GDM1 (cell line): ENCODE data around the gene CCNF.

Experiments used
- DNase-seq: peaks from one replicate; lab custom pipeline; 2025; lab: John Stamatoyannopoulos, UW

The CCNF gene

DNA sequence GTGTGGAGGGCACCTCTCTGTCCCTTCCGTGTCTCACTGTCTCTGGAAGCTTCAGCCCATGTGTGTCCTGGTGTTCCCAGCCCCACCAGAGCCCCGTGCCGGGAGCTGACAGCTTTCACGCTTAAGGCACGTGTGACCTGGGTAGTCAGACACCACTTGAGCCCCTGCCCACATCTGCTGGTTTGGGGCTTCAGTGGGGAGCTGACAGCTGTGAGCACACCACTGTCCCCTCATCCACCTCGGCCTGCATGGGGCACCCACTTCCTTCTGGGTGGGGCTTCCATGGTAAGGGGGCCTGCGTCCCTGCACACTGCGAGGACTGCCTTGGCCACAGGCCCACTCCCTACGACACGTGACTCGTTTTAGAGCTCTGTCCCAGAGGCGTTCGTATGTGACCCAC lies 28.0 kb downstream of the CCNF start:
- DNase-seq, result no peak

DNA sequence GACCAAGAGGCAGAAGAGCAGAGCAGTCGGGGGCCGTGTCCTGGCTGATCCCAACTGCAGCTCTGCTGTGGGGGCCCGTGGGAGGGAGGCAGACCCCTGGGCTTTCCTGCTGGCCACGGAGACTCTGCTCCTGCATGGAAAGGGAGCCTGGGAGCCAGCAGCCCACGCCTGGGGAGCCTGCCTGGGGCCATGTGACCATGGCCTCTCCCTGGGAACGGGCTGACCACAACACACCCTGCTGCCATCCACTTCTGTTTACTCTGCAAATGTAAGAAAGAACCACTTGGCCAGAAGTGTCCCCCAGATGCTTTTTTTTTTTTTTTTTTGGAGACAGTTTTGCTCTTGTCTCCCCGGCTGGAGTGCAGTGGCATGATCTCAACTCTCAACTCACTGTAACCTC lies 28.7 kb downstream of the CCNF start:
- no peak for DNase-seq

DNA sequence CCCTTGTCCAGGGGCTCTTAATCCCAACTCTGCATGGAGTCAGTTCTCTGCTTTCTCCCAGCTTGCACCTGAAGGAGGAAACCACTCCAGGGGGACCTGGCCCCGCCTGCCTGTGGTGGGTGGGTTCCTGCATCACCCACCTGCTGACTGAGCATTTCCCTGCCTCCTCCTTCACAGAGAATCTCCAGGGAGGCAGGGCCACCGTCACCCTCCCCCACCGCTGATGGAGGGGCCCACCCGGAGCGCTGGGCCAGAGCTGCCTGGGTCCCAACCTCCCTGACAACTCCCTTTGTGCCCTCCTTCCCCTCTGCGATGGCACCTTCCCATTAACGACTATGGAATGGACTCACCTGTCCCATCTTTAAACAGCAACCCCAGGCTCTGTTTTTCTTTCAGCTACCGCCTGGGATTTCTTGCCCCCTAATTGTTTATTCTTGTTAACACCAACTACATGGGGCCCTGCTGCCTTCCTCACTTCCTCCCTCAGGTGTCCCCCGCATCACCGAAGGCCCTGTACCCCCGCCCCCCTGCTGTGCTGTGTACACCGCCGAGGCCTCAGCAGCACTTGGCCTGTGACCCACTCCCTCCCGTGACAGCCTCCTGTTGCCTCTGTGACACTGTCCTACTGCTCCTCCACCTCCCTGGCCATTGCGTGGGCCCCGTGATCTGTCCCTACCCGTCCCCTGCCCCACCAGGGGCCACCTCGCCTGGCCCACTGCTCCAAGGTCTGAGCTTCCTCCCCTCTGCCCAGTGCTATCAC lies 29.8 kb downstream of the CCNF start:
- no peak for DNase-seq

DNA sequence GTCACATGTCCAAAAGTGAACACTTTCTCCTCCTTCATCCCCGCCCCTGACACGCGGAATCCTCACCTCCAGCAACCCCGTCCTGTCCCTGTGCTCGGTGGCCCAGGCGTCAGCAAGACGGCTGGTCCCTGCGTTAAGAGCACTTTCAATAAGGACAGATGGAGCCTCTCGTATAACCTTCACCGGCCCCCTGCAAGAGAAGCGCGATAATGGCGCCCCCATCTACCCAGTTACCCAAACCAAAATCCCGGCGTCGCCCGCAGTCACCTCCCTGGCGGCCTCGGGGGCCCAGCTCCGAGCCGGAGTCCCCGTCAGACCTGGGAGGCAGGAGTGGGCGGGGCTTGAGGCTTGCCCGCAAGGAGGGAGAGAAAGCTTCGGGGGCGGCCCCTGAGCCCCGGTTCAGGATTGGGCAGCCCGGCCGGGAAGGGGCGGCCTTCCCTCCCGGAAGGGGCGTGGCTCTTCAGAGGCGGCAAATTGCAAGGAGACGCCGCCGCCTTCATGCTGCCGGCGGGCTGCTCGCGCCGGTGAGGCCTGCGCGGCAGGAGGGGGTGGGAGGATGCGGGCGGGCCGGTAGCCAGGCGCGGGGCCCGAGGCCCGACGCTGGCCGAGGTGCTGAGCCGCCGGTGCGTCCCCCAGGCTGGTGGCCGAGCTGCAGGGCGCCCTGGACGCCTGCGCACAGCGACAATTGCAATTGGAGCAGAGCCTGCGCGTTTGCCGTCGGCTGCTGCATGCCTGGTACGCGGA lies 30.6 kb downstream of the CCNF start, which contains the start of gene TEDC2:
Gene TEDC2 (plus strand): TSS at position 463 of the 744 bp plus-strand sequence. CDS start 36 bp downstream, at position 499.
- DNase-seq, result peak; percentile 88

DNA sequence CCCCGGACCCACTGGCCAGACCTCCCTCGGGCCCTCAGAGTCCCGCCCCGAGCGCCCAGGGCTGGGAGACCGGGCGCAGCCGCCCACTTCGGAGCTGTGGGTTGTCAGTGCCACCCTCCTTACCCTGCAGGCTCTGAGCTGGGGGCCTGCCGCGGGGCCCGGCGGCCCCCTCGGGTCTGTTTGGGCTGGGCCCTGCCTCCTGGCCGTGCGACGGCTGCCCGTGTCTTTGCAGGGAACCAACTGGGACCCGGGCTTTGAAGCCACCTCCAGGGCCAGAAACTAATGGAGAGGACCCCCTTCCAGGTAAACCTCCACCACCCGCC lies 31.1 kb downstream of the CCNF start:
- no peak for DNase-seq

DNA sequence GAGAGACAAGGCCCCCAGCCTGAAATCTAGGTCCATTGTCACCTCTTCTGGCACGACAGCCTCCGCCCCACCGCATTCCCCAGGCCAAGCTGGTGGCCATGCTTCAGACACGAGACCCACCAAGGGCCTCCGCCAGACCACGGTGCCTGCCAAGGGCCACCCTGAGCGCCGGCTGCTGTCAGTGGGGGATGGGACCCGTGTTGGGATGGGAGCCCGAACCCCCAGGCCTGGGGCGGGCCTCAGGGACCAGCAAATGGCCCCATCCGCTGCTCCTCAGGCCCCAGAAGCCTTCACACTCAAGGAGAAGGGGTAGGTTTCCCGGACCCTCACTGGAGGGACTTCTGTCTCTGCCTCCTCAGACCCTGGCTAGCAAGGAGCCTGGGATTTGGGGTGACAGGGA lies 31.7 kb downstream of the CCNF start:
- DNase-seq, result no peak

DNA sequence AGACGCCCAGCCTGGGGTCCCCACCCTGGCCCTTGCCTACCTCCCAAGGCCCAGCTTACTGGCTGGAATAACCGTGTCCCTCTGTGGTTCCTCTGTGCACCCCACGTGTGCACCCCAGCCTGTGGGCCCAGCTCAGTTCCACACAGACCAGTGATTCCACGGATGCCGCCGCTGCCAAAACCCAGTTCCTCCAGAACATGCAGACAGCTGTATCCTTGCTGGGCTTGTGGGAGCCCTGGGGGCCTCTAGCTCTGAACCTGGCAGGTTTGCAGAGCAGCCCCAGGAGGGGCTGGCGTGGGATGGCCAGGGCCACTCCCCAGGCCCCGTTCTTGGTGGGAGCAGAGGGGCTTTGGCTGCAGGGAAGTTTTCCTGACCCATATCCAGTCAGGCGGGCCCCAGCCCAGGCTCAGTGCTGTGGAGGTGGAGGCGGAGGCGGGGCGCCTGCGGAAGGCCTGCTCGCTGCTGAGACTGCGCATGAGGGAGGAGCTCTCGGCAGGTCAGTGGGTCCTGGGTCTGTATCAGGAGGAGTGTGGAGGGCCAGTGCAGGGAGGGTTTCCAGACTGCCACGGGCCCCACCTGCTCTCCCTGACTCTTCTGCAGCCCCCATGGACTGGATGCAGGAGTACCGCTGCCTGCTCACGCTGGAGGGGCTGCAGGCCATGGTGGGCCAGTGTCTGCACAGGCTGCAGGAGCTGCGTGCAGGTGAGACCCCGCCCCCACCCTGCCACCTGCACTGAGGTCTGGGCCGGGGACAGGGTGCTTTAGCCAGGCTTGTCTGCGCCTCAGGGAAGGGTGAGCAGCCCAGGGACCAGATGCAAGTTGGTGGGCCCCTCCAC lies 33.0 kb downstream of the CCNF start:
- no peak for DNase-seq

DNA sequence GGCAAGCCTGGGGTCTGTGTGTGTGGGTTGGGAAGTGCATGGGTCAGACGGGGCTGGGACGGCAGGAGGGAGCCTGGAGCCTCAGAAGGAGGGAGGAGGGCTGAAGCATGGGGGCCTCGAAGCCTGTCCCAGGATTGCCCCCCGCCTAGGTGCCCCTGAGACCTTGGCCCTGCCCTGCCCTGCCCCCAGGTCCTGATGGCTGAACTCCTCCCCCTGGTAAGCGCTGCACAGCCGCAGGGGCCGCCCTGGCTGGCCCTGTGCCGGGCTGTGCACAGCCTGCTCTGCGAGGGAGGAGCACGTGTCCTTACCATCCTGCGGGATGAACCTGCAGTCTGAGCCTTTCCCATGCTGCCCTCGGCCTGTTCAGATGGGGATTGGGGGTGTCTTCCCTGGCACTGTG lies 35.1 kb downstream of the CCNF start:
- DNase-seq, result no peak

DNA sequence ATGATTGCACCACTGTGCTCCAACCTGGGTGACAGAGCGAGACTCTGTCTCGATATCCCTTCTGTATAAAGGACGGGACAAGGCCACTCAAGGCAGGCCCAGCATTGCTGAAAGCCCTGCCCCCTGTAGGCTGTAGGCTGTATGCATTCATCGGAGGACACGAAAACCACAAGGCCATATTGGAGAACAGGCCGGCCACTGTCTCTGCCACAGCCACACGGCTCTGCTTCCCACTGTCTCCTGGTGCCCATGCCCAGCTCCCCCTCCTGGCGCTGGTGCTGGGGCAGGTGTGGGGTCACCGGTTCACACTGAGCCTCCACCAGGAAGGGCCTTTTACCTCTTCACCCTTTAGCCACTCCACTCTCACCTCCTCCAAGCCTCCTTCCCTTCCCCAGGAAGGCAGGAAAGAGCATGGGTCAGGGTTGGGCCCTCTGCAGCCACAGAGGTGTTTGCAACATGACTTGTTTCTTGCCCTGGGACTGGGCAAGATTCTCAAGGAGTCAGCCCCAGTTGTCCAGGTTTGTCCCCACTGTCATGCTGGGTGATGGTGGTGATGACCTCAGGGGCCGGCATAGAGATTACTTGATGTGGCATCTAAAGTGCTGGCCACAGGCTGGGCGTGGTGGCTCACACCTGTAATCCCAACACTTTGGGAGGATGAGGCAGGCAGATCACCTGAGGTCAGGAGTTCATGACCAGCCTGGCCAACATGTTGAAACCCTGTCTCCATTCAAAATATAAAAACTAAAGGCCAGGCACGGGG lies 36.6 kb downstream of the CCNF start:
- DNase-seq, result no peak

DNA sequence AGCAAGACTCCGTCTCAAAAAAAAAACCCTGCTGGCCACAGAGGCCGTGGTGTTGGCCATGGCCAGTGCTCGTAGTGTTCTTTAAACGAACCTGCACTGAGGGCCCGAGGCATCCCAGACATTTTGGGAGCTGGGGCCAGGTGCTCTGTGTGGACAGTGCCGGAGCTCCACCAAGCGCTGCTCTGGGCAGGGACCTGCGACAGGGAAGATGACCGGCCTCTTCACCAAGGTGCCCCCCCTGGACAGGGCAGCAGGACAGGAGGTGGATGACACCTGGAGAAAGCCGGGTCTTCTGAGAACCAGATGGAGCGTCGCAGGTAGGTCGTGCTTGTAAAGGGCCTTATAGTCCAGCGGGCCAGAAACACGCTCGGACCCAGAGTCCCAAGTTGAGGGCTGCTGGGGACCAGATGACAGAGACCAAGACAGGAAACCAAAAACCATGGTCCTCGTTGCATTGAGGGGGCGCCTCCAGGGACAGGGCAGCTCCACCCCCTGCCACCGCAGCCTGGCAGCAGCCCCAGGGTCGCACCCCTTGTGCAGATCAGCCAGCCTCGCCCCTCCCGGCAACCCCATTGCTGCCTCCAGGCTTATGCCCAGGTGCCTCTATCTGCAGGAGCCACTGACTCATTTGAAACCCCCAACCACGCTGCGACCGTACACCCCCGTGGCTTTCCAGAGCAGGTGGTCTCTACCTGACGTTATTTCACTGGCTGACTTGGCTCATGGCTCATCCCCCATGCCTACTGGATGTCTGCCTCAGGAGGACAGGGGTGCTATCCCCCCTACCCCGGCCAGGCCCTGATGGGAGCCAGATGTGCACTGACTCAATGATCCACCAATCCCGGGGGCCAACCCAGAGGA lies 37.6 kb downstream of the CCNF start:
- DNase-seq, result no peak

DNA sequence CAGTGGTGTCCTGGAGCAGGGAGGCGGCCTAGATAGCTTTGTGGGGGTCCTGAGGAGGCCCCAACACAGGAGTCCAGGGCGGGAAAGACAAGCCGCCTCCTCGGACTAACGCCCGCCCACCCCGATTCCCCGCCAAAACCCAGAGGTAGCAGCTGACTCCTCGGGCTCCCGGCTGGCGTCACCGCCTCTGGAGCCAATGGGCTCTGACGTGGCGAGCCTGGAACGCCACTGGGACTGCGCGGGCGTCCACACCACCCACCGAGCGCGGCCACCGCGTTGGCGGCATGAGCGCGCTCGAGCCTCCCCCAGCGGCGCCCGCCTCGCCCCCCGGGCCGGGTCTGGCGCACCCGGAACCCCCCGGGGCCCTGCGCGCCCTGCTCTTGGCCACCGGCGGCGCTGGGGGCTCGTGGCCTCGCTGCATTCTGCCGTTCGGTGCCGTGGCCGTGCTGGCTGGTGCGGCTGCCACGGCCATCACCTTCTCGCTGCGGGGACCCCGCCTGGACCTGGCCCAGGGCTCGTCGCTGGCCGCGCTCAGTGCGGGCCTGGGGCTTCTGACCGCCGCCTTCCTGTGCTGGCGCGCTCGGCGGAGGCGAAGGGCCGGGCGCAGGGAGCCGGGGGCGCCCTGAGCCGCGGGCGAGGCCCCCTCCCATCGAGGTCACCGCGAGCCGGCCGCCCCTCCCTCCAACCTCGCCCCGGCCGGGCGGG lies 38.4 kb downstream of the CCNF start:
- DNase-seq, result peak; percentile 16

DNA sequence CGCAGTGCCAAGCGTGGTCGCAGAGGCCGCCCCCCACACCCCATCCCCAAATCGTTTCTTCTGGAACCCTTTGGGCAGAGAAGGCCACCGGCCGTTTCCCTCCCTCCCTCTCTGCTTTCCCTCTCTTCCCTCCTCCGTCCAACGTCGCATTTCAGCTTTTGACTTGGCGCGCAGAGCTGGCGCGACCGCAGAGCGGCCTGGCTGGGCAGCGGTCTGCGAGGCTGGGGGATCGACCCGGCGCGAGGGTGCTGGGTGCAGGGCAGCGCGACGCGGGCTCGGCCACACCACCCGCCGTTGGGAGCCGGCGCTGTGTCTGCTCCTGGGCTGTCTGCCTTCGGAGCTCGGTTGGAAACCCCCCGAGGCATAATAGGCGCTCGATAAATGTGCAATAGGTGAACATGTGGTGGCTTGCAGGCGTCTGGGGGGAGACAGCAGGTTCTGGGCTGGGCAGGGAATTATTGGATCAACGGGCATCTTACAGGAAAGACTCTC lies 39.0 kb downstream of the CCNF start:
- peak; percentile 2 for DNase-seq

DNA sequence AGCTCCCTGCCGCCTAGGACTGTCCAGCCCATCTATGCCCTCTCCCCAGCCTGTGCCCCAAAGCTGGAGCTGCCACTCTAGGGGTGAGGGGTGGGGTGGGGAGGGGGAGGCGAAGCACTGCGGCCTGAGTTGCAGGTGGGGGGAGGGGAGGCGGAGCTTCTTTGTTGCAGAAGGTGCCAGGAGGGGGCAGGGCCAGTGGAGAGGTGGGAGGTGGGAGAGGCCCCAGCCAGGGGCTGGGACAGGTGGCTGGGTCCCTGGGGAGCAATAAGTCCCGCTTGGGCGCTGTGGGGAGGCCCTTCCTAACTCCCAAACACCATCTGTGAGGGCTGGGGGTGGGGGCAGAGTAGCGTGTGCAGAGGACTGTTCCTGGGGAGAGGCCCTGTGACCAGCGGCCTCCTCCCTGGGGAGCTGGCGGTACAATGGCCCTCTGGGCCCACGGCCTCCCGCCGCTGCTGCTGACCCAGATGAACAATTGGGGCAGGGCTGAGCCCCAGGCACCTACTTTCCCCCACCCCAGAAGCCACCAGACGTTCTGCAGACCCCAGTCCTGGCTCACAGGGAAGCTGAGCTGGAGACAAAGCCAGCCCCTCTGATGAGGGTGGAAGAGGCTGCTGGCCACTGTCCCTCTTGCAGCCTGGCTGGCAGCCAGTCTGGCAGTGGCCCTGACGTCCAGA lies 39.6 kb downstream of the CCNF start:
- no peak for DNase-seq

DNA sequence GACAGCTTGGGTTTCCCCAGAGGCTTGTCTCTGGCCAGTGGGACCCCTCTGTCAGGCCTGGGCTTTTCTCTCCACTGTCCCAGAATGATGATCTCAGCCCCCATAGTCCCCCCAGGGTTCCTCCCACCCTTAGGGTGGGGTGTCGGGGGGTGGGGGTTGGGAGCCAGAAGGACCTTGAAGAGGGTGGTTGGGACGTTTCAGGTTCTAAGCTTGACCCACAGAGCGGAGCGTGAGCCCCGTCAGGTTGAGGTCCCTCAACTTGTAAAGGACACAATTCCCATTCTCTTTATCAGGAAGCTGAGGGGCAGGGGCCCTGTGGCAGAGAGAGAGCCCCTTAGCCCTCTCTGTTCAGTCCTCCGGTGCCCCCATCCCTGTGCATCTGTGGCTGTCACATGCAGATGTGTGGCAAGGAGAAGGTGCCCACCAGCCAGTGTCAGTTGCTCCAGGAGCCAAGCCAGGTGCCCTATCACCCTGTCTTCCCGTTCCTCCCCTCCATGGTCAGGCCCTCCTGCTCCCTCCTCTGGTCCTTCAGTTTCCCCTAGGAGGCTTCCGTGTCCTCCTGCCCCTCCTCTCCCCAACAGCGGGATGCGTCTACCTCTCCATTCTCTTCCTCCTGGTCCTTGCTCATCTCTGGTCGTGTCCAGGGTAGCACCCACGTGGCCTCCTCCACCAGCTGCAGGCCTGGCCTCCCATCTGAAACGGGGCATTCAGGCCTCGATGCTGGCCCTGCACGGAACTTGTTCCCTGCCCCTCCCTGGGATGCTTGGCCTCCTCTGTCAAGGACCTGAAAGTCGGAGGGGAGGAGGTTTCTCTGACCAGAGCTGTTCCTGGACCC lies 40.4 kb downstream of the CCNF start:
- DNase-seq, result no peak

DNA sequence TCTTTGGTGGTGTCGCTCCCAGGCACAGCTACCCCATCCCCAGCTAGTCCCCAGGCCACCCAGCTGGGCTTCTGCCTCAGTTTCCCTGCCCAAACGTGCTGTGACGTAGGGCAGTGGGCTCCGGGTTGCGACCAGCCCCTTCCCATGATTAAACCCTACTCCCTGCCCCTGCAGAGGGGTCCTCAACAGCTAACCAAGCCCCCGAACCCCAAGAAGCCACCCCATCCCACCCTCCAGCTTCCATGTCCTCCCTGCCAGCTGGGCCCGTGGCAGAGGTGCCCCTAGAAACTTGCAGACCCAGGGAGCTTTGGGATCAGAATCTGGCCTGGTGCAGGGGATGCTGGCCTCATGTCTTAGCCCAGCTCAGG lies 41.0 kb downstream of the CCNF start:
- DNase-seq, result no peak

DNA sequence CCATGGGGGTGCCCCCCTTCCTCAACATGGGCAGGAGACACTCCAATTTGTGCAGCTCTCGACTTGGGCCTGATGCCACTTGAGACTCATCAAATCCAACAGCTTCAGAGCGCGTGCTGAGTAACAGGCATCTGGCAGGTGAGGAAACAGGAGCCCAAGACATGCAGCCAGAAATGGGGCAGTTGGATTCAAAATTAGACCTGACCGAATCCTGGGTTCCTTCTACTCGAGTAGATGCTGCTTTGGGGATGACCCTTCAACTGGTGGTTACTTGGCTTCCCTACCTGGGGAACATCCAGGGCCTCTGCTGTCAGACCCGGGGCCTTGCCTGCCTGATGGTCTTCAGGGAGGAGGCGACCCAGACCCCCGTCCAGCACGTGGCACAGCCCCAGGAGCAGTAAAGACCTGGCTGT lies 41.4 kb downstream of the CCNF start:
- peak; percentile 0 for DNase-seq

DNA sequence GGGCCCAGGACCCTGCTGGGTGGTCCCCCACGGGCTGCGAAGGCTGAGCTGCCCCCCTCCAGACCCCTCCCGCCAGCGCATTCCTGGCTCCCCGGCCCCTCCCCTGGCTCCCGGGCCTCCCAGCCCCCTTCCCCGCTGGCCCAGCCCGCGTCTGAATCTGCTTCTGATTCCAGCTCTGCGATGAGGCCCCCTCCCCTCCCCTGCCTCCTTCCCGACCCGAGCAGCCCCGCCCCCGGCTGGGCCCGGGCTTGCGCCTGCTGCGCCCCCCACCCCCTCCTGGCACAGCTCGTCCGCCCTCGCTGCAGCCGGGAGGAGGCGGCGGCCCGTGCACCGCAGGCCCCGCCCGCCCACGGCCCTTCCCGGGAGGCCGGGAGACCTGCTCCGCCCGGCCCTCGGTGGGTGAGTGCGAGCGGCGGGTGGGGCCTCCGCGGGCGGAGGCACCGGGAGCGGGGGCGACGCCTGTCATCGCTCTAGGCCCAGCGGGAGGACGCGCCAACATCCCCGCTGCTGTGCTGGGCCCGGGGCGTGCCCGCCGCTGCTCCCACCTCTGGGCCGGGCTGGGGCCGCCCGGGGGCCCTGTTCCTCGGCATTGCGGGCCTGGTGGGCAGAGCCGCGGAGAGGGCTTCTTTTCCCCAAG lies 41.9 kb downstream of the CCNF start, which contains the start of gene NTN3:
Gene NTN3 (plus strand): TSS at position 282 of the 637 bp plus-strand sequence. CDS start 405 bp downstream, outside the sequence.
- DNase-seq, result no peak
